ENCODE measurements around the gene ZBTB32. TPM values are rescaled to one million over a fixed set of nuclear protein-coding genes. Genes with fewer than 3 reads are reported as not detected.

The ZBTB32 gene
- total and polyA plus RNA-seq, 8 donors, result 0.13 to 0.14 TPM; not detected in 6

GRCh38 chr19:35715981-35716800, 11.8 kb downstream of the ZBTB32 start:
- Histone ChIP-seq H3K9me3 (no peaks in the 10 kb centered on the region), H3K36me3 (no peaks in the 10 kb centered on the region), H3K27me3 (no peaks in the 10 kb centered on the region), H3K27ac (peak overlapping the region; percentile 65 to 85 (median 76)), H3K4me1 (peaks cover 6 to 15% (median 8%) of the 10 kb centered on the region in 3 donors), H3K4me3 (peak overlapping the region; percentile 76 to 92 (median 84))
- WGBS, 2 donors, result 2% methylated on average over 52 of the region's 52 CpGs
- ATAC-seq (peak; percentile 30 to 61 (median 54)), FAIRE-seq (no peak), DNase-seq (peak in 5 of 6 donors; percentile 61 to 91 (median 79))
- intact Hi-C loops (cut with DNase I), result loop anchor here in 1 of 3 donors (2.0 kb wide), 1 partner anchor 21 kb away; no protein-coding TSS in a partner anchor
- TF ChIP-seq CTCF (IDR thresholded peaks at IDR 0.05), result no peak

- peak overlapping the region; percentile 65 to 85 (median 76) for H3K27ac ChIP-seq
- H3K36me3 ChIP-seq, result peaks cover 0 to 6% (median 4%) of the 10 kb centered on the region in 3 donors
- H3K4me1 ChIP-seq, result peaks cover 6 to 15% (median 8%) of the 10 kb centered on the region in 3 donors
- peak overlapping the region; percentile 76 to 92 (median 84) for H3K4me3 ChIP-seq
- WGBS, 2 donors, result 0 to 1% methylated on average over 67 to 77 of the region's 77 CpGs
- ATAC-seq (peak; percentile 88 to 94 (median 90)), FAIRE-seq (no peak), DNase-seq (peak; percentile 90 to 98 (median 96))
- H3K27me3 ChIP-seq, result no peaks in the 10 kb centered on the region
- TF ChIP-seq CTCF (IDR thresholded peaks at IDR 0.05), result peak; percentile 67 to 89 (median 72)
- no peaks in the 10 kb centered on the region for H3K9me3 ChIP-seq
- intact Hi-C loops (cut with DNase I), result no loop called here
Measured at GRCh38 chr19:35716801-35717664, 12.7 kb downstream of the ZBTB32 start.

GRCh38 chr19:35717665-35718344, 13.4 kb downstream of the ZBTB32 start, which contains the start of gene KMT2B:
KMT2B (plus strand) TSS chr19:35718003; CDS start chr19:35718019, 16 bp downstream.
- DNase-seq, result peak in 2 of 6 donors; percentile 94 to 97
- intact Hi-C loops (cut with DNase I), result no loop called here
- Histone ChIP-seq H3K27me3 (no peaks in the 10 kb centered on the region), H3K4me1 (peaks cover 6 to 15% (median 8%) of the 10 kb centered on the region in 3 donors), H3K27ac (peak within 1 kb of the TSS; percentile 65 to 85 (median 76)), H3K4me3 (peak within 1 kb of the TSS; percentile 83 to 92 (median 90)), H3K36me3 (peaks cover 5 to 13% (median 12%) of the 10 kb centered on the region in 3 donors), H3K9me3 (no peaks in the 10 kb centered on the region)
- peak in 3 of 4 donors; percentile 71 to 73 (median 71) for ATAC-seq
- TF ChIP-seq CTCF (IDR thresholded peaks at IDR 0.05), result no peak
- no peak for FAIRE-seq
- 1% methylated on average over 54 to 101 of the region's 109 CpGs for WGBS, 2 donors

DNA sequence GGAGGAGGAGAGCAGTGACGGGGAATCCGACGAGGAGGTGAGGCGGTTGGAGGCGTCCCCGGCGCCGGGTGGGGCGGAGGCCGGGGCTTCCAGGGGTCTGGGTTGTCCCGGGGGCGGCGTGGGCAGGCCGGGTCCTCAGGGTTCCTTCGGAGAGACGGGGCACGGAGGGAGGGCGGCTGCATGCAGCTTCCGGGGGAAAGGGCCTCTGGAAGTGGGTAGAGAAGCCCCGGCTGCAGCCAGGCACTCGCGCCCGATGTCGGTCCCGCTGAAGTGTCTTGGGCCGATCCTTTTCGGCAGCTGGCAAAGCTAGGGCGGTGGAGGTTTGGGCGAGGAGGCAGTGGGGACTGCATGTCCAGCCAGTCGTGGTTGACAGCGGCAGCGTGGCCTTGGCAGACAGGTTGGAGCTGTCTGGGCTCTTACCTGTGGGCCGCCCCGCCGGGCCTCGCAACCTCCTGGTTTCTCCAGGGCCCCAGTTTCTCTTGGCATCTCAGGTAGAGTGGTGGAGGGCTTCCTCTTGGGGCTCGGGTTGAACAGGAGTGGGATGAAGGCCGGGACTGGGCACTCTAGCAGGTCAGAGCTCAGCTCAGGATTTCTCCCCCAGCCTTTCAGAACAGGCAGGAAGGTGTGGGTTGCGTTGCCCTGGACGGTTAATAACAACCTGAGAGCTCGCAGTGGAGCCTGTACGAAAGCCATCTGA, 14.1 kb downstream of the ZBTB32 start:
- WGBS, 2 donors, result 0 to 1% methylated on average over 29 to 42 of the region's 42 CpGs
- Histone ChIP-seq H3K36me3 (peaks cover 6 to 20% (median 16%) of the 10 kb centered on the region in 3 donors), H3K4me1 (peaks cover 6 to 15% (median 8%) of the 10 kb centered on the region in 3 donors), H3K9me3 (no peaks in the 10 kb centered on the region), H3K4me3 (peak overlapping the region; percentile 83 to 92 (median 90)), H3K27ac (peak overlapping the region; percentile 62 to 79 (median 72)), H3K27me3 (no peaks in the 10 kb centered on the region)
- intact Hi-C loops (cut with DNase I), result no loop called here
- DNase-seq, result peak; percentile 56 to 89 (median 69)
- no peak for TF ChIP-seq CTCF (IDR thresholded peaks at IDR 0.05)
- no peak for ATAC-seq
- no peak for FAIRE-seq
